ENCODE measurements around the gene PRCC.

PRCC gene

DNA sequence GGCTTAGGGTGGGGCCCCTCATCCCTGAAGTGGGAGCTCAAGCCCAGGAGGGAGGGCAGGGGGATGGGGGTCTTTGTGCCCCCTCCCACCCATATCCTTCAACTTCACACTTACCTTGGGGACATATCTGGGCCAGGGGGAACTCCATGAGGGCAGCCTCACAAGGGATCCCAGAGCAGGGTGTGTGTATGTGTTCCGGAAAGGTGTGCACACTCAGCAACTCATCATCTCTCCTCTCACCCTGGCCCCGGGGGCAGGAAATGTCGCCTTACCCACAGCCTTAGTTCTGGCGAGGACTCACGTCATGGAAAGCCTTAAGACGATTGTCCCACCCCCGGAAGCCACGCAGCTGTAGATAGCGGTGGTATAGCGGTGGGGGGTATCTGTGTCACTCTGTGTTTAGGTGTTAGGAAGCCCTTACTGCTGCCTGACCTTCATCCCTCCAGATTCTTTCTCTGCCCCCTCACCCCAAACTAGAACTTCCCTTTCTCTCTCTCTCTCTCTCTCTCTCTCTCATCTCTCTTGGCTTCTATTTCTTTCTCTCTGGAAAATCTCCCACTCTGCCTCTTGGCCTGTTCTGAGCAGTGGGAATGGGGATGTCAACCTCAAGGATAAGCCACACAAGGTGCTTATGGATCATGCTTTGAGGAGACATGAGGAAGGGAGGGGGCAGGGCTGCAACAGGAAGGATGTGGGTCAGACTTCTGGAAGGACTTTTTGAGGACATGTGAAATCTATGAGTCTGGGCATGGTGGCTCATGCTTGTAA lies 49.4 kb downstream of the PRCC start, which contains the start of gene SH2D2A:
Gene SH2D2A, minus strand, starts transcription at position 288 of the 768 bp plus-strand sequence. Its CDS starts 140 bp downstream, at position 148.
- DNase-seq, result peak; percentile 35

DNA sequence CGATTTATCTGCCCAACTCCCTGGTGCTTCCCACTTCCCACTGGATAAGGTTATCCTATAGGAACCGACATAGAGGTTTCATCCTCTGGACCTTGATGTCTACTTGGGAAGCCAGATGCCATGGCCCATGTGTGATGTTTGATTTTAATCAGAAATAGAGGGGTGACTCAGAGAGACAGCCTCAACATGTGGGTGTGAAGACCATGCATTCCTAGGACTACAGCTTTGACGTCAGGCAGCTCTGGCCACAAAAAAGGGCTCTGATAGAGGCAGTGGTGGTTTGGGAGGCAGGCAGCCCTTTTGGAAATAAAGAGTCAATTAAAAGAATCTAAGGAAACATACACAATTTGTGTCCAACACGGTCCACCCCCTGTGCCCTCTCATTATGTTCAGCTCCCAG lies 54.5 kb downstream of the PRCC start:
- no peak for DNase-seq

DNA sequence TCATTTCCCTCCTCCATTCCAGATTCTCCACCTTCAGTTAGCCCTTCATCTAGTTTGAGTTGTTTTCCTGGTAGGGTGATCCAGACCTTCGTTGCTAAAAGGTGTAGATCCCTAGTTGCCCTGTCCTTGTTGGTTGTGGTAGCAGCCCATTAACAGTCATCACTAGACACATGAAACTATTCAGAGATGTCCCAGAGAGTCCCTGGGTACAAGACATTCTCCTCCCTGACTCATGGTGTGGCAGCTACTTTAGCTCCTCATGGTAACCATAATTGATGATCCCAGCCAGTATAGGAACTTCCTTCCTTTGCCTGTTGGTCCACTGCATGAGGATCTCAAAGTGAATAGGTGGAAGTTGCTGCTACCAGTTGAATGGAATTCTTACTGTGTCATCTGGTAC lies 55.3 kb downstream of the PRCC start:
- no peak for DNase-seq

DNA sequence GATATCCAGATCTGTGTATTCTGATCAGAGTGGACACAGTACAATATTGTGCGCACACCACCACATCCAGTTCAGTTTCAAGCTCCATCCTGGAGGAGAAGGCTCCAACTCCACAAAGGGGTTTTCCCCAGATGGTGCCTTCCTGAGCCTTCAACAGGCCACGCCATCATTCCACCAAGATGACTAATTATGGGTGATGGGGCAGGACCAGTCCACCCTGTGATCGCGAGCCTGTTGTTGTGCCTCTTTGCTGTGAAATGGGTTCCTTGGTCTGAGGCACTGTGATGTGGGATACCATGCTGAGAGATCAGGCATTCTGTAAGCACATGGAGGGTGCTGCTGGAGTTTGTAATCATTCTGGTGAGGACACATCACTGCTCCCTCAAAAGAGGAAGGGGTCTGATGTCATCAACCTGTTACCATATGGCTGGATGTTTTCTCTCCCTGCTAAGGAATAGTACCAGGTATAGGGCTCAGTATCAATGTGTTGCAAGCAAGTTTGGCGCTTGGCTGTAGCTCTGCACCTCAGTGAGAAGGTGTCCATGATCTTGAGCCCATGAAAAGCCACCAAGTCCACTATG lies 56.0 kb downstream of the PRCC start:
- no peak for DNase-seq

DNA sequence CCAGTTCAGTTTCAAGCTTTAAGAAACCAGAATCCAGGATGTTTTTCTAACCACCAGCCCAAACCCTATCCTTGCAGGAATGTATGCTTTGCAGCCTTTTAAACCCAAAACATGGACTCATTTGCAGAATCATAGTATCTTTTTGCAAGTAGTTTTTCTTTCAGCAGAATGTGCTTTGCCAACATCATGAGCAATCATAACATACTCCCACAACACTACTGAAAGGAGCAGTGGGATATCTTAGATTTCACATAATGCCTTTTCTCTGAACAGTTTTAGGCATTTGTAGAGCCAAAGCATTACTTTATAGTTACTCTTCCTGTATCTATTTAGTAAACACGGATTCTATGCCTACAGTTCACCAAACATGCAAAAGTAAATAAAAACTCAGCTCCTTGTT lies 59.3 kb downstream of the PRCC start:
- DNase-seq, result no peak

DNA sequence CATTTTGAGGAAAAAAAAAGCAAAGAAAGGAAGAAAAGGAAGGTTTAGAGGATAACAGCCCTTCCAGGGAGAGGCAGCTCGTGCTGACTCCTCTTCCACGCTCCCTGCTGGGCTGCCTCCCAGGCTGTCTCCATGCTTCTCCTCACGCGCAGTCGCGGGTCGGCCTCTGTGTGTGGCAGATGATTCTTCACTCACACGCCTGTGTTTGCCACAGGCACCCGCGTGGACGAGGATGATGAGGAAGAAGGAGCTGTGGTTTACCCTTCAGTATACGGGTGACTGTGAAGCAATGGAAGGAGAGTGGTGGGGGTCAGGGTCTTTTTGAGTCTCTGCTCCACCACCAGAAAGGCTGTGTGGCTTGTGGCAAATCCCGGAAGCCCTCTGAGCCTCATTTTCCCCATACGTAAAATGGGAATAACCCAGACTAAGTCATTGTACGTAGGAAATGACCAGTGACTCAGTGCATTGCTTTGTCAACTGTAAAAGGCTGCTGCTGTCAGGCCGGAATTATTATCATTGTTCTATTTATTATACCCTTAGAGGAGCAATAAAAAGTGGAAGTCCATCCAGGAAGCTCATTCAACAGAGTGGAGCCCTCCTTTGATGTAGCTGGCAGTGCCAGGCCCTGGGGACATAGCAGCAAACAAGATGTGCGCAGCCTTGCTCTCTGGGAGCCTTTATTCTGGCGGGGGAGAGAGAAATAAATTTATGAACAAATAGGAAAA lies 61.2 kb downstream of the PRCC start:
- no peak for DNase-seq

DNA sequence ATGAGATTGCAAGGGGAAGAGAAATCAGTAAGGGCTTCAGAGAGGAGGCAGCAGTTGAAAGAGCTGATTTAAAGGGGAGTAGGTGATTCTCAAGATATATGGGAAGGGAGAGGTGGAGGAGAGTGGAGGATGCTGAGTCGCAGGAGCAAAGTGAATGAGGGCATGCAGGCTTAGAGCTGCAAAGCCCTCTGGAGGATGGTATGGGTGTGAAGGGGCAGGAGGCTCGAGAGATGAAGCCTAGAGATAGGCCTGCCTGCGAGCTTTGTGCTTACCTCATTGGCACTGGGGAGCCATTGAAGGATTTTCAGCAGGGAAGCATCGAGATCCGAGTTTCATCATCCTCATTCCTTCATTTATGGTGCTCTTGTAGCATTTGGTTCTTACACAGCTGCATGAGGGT lies 65.1 kb downstream of the PRCC start:
- DNase-seq, result no peak

DNA sequence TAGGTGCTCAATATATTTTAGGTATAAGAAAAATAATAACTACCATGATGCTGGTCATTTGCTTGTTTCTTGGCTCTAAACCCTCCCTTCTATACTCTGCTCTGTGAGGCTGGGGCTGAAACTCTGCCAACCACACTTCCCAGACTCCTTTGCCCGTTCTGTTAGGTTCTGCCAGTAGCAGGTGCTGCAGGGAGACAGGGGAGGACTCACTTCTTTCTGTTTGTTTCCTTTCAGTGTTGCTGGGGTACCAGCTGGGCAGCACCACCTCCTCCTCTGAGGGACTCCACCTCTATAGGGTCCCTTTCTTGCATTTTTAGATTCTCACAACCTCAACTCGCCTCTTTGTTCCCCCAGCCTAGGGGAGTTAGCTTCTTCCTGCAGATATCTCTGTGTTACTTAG lies 66.3 kb downstream of the PRCC start:
- DNase-seq, result no peak

DNA sequence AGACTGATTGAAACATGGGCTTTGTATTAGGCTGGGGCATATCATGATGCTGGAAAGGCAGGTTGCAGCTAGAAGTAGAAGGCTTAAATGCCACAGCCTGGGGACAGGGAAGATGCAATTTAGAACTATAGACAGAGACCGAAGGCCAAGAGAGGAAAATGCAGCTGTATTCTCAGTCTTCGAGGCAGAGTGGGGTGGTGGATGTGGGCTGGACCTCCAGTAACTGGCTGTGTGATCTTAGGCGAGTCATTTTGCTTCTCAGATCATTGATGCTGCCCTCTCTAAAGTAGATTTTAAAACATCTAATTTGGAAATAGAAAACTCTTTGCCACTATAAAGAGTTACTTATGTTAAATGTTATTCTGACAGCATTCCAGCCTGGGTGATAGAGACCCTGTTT lies 67.0 kb downstream of the PRCC start:
- no peak for DNase-seq

DNA sequence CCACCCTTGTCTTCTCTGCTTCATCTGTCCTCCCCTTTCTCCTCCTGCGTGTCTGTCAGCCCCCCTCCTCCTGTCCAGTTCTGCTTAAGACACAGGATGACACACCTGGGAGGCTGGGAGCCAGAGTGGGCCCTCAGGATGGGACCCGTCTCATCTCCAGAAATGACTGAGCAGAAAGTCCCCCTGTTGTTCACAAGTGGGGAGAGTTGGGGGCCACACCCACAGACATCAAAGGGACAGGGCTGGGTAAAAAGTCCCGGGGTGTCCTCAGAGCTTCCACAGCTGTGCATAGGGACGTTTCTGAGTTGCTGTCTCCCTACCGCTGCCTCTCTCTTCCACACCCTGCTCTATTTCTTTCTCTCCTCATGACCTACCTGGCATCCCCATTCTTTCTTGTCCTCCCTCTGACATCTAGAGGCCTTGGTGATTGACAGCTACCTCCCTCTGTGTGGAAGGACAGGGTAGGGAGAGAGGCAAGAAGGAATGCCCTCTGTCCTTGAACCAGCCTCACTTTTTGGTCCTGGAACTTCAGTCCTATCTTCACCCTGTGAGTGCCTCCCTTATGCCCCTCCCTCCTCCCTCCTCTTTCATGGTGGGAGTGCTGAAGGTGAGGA lies 68.8 kb downstream of the PRCC start:
- no peak for DNase-seq

DNA sequence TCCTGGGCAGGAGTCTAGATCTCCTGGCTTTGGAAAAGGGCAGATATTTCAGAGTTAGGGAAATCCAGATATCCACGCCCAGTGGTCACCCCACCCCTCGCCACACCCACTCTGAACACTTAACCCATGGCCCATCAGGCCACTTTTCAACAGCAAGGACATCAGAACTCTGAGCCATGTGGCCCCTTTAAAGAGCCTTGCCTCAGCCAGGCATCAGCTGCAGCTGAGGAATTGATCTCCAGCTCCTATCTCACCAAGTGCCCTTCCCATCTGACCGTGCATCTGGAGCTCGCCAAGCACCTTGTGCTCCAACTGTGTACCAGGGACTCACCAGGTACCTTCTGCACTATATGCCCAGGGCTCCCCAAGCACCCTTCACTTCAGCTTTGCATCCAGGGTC lies 69.6 kb downstream of the PRCC start:
- DNase-seq, result no peak

DNA sequence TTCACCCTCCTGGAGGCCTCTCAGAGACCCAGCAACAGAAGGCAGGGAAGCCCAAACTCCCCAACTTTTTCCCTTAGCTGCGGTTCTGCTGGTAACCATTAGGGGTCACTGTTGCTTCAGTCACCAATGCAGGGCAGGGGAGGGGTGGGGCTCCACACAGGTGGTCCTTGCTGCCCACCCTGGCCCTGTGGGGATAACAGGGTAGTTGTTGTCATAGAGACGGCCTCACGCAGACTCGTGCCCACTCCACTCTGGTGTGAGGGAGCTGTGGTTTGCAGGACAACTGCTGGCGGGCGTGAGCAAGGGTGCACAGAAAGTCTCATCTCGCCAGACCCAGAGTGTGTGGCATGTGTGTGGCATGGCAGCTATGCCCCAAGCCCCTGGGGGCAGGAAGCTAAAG lies 71.6 kb downstream of the PRCC start:
- DNase-seq, result peak; percentile 30

DNA sequence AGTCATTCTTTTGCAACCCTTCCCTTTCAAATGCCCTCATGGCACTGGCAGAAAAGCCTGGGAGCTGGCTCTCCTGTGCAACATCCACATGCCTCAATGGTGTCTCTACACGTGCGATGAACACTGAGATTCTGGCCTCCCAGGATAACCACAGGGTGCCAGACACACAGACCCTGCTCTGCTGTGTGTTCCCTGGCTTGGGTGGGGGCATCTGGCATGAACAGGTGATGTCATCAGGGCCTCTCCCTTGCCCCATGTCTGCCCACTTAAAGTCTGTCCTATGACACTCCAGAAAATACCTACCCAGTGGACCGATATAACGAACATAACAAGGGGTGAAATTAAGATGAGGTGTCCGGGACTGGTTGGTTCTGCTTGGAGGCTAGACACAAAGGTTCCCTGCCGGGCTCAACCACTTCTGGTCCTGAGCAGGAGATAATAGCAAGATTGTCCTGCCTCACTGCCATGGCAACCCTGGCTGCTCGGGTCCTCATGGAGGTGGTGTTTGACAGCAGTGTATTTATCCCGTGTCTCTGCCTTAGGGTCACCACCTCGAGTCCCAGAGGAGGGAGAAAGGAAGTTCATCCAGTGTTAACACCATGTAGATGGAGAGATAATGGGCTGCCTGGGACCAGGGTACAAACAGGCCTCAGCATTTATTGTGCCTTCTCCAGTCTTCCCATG lies 72.2 kb downstream of the PRCC start:
- no peak for DNase-seq

DNA sequence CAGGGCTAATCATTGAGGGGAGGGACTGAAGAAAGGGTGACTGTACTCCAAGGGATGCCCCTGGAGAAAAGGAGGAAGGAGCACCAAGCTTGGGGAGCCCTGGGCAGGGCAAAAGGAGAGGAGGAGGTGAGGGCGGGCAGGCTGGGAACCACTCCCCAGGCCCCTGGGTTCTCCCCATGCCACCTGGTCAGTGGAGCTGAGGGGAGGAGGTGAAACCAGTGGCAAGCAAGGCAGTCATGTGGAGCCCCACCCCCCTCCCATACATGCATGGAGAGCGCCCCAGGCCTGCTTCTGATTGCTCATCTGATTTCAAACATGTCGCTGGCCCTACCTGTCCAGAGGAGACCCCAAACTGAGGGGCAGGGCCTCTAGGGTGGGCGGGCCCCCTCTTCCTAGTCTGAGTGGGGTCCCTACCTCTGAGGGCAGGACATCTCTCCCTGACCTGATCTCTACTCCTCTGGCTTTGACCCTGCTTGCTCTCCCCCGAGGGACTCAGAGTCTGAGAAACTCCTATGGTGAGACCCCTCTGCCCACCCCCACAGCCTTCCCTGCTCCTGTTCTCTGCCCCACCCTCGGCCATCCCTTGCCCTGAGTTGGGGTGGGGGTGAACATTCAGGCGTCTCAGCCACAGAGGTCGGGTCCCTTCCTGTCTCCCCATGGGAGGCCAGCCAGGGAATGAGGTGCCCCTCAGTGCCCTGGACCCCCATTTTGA lies 73.0 kb downstream of the PRCC start:
- DNase-seq, result no peak

DNA sequence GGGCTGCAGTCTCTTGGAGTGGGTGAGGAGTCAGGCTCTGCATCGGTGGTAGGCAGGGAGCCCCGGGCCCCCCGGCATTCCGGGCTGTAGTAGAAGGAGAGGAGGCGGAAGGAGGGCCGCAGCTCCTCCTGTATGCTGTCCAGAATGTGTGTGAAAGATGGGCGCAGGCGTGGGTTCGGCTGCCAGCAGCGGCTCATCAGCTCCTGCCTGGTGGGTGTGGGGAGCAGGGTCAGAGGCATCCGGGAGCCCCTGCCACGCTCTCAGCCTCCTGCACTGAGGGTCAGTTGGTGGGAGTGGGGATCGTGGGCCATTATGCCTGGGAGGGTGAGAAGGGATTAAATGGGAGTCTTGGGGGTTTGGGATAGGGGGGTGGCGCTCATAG lies 73.6 kb downstream of the PRCC start:
- DNase-seq, result no peak

DNA sequence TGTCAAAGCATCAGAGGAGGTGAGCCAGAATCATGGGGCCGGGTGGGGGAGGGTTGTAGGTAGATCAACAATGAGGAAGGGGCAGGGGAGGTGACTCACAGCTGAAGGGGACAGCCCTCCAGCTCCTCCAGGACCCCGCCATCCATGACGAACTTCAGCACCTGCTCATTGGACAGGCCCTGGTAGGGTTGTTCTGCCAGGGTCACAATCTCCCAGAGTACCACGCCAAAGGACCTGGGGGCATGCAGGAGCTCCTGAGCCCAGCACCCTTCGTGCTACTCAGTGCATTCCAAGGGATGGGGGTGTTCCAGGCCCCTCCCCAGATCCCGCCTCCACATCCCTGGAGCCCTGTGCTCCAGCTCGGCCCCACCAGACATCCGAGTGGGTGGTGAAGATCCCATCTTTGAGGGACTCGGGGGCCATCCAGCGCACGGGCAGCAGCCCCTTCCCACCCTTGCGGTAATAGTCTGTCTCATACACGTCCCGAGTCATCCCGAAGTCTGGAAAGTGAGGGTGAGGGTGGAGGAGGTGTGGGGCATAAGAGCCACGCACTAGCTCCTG lies 74.0 kb downstream of the PRCC start:
- no peak for DNase-seq

DNA sequence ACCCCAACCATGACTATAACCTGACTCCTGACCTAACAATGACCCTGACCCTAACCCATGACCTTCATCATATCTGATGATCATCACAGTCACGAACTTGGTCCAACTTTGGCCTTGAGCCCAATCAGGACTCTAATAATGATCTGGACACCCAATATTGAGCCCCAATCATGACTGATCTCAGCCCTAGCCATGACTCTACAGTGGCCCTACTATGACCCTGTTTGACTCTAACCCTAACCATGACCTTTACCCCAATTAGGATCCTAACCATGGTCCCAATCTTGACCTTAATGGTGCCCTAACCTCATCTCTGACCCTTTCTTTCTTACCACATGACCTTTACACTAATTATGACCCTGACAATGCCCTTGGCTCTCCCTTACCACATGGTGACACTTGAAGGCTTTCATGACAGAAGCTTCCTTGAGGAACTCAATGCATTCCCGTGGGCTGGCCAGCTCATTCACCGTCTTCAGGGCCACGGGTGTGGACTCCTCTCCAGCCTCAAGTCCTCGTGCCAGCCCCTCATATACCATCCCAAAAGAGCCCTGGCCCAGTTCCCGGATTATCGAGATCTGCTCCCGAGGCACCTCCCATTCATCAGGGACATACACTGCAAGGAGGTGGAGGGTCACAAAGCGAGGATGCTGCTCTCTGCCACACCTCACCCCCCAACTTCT lies 75.4 kb downstream of the PRCC start:
- no peak for DNase-seq

DNA sequence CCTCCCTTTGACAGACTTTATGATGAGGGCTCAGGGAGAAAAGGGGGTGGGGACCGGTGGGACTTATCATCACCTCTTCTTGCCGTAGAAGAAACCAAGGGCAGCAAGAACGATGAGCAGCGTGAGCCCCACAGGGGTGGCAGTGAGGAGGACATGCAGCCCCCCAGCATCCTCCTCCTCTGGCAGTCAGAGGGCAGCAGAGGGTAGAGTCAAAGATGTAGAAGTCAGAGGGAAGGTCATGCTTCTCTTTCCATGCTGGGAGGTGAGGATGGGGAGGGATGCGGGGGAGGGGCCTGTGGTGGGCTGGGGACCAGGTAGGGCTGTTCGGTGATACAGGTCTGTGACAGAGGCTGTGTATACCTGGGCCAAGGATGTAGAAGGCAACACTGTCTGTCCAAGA lies 76.8 kb downstream of the PRCC start:
- DNase-seq, result no peak

DNA sequence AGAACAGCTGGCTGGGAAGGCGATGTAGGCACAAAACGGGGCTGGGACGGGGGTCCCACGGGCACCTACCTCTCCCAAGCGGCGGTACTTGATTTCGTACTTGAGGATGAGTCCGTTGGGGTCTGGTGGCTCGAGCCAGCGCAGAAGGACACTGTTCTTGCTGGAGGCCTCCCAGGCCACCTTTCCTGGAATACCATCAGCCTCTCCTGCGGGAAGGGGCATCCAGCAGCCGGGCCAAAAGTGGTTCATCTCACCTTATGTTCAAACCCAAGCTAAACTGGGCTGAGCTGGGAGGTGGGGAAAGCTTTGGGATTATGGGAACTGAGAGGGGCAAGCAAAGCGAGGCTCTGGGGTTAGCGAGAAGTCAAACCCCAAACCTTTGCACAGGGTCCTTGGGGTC lies 77.3 kb downstream of the PRCC start:
- DNase-seq, result no peak

DNA sequence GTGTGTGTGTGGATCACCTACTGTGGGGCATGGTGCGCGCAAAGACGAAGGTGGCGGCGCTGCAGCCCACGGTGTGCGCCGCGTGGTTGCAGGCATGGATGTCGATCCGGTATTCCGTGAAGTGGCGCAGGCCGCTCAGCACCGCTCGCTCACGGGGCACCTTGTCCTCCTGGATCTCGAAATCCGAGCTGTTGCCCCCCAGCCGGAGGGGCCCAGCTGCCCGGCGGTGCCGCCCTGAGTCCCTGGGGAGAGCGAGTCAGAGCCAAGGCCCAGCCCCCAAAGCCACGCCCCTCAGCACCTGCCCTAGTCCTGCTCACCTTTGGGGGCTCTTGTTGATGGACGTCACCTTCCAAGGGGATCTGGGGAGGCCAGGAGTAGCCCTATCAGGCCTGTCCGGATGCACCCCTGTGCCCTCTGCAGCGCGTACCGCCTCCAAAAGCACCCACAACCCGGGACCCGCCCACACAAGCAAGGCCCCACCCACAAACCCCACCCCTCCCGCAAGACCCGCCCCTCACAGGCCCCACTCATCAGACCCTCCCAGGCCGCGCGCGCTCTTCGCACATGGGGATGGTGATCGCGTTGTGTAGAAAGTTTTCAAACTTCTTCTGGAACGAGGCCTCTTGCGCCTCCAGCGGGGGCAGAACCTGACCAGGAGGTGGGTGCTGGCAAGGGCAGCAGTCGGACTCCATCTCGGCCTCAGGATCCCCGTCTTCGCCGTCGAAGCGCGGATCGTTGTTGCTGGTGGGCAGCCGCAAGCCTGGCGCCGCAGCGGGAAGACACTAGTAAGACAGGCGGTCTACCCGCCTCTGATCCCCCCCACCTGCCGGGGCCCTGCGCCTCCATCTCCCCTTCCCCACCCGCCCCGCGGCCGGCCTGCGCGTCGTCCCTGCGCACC lies 78.0 kb downstream of the PRCC start:
- no peak for DNase-seq

All from suppressor macrophage treated with lipopolysaccharide for 4 hours (primary cell).